GM12872 (cell line): ENCODE results near the gene ADAMTS9.
A peak's percentile ranks its signal among the peaks of the same experiment; 100 is the strongest.

Experiments used
- TF ChIP-seq, protein P1 (sequence below): IDR thresholded peaks from 3 replicates; pipeline ENCODE4 v1.5.1; 2011; ENCODE audit warnings: low read depth, mild to moderate bottlenecking, low read length, moderate library complexity; ENCODE audit not compliant: insufficient read depth

Gene ADAMTS9

DNA sequence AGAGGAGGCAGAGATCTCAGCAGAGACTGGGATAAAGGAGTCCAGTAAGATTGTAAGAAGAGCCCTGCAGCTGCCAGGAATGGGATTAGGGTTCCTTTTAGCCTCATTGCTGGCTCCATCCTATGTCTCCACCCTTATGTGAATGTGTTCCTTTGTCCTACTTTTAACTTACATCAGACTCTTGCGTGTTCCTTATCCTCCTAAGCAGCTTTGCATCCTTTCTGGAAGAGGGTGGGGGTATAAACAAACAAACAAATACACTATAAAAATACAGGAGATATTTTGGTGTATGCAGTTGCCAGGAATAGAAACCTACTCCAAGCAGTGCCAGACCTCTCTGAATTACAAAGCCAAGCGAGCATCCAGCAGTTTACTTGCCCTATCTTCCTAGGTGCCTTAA is 194.7 kb downstream of the ADAMTS9 start:
- TF ChIP-seq, protein P1, sequence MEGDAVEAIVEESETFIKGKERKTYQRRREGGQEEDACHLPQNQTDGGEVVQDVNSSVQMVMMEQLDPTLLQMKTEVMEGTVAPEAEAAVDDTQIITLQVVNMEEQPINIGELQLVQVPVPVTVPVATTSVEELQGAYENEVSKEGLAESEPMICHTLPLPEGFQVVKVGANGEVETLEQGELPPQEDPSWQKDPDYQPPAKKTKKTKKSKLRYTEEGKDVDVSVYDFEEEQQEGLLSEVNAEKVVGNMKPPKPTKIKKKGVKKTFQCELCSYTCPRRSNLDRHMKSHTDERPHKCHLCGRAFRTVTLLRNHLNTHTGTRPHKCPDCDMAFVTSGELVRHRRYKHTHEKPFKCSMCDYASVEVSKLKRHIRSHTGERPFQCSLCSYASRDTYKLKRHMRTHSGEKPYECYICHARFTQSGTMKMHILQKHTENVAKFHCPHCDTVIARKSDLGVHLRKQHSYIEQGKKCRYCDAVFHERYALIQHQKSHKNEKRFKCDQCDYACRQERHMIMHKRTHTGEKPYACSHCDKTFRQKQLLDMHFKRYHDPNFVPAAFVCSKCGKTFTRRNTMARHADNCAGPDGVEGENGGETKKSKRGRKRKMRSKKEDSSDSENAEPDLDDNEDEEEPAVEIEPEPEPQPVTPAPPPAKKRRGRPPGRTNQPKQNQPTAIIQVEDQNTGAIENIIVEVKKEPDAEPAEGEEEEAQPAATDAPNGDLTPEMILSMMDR: no peak

DNA sequence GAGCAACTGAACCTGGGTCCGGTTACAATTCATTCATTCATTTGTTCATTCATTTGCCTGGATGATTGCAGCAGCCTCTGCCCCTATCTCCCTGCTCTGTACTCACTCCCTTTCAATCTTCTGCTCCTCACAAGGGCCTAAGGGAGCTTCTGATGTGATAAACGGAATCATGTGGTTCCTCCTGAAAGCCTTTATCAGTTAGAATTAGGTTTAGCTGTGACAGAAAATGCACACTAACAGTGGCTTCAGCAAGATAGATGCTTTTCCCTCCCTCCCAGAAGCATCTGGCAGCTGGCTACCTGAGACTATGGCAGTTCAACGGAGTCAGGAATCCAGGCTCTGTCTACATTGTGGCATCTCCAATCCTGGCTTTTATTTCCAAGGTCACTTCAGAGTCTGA is 196.0 kb downstream of the ADAMTS9 start:
- TF ChIP-seq, protein P1: no peak

DNA sequence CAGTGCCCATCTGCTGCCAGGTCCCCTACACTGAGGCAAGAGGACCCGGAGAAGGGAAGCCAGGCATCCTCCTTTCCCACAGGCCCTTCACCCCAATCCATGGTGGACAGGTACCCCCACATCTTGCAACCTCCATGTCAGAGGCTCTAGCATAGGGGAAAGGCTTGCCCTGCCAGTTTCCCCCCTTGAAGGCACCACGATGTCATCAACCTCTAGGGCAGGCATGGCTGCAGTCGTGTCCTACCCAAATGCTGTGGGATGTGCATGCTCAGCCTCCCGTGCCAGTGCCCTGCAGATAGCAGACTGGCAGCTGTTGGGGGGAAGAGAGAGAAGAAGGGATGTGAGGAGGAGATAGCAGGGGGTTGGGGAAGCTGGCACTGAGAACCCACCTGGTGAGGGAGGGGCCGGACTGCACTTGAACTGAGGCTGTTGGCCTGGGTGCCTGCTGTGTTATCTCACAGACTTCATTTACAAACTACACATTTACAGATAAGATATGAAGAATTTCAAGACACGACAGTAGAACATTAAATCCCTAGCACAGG is 197.5 kb downstream of the ADAMTS9 start:
- TF ChIP-seq, protein P1: no peak

DNA sequence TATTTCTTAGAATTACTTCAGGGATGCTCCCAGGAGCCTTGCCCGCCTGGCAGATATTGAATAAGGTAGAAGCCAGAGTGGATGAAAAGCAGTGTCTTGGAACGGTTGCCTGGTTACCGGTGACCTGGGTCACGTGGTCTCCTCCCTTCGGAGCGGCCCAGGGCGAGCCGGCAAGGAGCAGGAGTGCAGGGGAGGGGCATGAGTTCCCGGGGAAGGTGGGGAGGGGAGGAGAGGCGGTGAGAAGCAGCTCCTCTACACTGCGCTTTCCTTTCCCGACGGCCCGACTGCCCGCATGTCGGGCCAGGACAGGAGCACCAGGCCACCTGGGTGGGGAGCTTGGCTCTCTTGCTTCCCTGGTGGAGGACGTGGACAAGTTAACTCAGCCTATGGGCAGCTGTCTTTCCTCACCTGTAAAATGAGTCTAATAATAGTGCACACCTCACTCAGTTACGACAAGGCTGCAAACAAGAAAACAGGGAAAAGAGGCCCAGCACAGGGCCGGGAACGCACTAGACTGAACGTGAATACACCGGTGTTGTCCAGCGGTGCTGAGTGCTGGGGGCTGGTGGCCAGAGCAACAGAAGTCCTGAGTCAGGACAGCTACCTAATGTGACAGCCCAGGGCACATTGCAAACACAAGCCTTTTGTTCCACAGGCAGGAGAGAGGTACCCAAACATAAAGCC is 198.3 kb downstream of the ADAMTS9 start:
- TF ChIP-seq, protein P1: no peak

DNA sequence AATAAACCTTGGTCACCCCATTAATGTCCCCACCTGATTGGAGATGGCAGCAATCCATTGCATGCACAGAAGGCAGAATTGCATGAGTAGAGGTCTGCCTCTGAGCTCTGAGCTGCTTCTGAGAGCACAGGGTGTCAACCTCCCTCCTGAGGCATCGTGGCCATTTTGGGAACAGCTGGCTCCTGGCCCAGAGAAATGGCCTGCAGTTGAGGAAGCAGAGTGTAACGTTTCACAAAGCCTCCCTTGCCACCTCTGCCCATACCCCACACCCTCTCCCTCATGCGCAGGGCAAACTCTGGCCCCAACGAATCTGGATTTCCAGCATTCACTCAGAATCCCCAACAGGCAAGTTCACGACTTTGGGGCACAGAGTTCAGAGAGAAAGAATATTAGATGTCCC is 198.9 kb downstream of the ADAMTS9 start:
- TF ChIP-seq, protein P1: no peak

DNA sequence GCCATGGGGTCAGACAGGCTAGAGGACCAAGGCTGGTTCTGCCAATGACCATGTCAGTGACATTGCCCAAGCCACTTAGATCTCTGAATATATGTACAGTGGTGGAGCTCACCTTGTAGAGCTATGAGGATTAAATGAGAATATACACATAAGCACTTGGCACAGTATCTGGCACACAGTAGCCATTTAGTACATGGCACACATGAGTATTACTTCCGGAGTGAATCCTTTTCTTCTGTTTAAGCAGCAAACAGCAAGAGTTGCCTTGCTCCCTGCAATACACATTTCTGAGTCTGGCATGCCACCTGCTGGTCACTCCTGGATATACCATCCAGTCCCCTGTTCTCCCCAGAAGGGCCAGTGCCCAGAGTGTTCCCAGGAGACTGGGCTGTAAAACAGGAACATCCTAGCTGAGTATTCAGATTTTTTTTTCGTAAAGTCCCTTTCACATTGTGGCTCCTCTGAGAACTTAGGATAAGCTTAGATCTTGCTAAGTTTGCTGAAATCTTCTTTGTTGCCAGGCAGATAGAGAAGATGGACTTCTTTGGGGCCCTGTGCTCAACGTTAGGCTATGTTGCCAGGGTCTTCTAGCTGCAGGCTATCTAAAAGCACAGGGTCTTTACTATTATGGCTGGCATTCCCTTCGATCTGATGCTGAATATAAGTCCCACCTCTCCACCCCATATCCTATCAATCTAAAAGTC is 203.4 kb downstream of the ADAMTS9 start:
- TF ChIP-seq, protein P1: peak; percentile 81

DNA sequence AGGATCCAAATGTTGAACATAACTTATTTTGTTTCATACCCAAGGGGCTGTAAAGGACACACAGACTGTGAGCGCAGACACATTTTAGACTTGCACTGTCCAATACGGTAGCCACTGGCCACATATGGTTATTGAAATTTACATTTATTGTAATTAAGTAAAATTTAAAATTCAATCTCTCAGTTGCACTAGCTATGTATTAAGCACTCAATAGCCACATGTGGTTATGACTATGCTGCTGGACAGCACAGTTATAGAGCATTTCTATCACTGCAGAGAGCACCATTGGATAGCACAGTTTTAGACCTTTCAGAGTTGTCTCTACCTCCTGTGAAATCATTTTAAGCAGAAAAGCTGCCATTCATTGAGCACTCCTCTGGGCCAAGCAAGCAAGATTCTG is 204.3 kb downstream of the ADAMTS9 start:
- TF ChIP-seq, protein P1: no peak
